Keratinocyte (primary cell): ENCODE results near the gene BTG2. TPM values are rescaled to one million over a fixed set of nuclear protein-coding genes. Genes with fewer than 3 reads are reported as not detected.

ENCODE experiments used
- DNase-seq: peaks from one replicate; pipeline ENCODE4 v3.0.0-alpha.2; 2011; ENCODE audit warnings: low read depth, missing footprints, low spot score
- FAIRE-seq: peaks from 2 replicates; lab custom pipeline; 2011; peaks lifted over from hg19 to GRCh38; lab: Jason Lieb, UNC
- H2AFZ ChIP-seq: 2 replicates; pipeline ENCODE4 v1.6.0; 2012; ENCODE audit warnings: low read length, control low read depth, inconsistent platforms; ENCODE audit not compliant: control insufficient read depth
- H3K27ac ChIP-seq: 2 replicates; pipeline ENCODE4 v1.5.1; 2011; ENCODE audit warnings: low read length; ENCODE audit not compliant: control insufficient read depth, insufficient read depth
- H3K27me3 ChIP-seq: 3 replicates; pipeline ENCODE4 v1.6.0; 2011; ENCODE audit warnings: low read length; ENCODE audit not compliant: control insufficient read depth, insufficient read depth; ENCODE audit errors: extremely low read depth
- H3K36me3 ChIP-seq, 2 experiments: 2 replicates in 1 of 2; 3 replicates in 1 of 2; pipeline ENCODE4 v1.5.1; 2011; ENCODE audit warnings: low read length in 2 of 2, mild to moderate bottlenecking in 1 of 2; ENCODE audit not compliant: control insufficient read depth in 2 of 2, insufficient read depth in 2 of 2; ENCODE audit errors: extremely low read depth in 1 of 2
- H3K4me1 ChIP-seq: 3 replicates; pipeline ENCODE4 v1.5.1; 2011; ENCODE audit warnings: low read length; ENCODE audit not compliant: control insufficient read depth, insufficient read depth; ENCODE audit errors: extremely low read depth
- H3K4me2 ChIP-seq: 3 replicates; pipeline ENCODE4 v1.6.0; 2011; ENCODE audit warnings: low read depth, low read length; ENCODE audit not compliant: control insufficient read depth, insufficient read depth; ENCODE audit errors: extremely low read depth
- H3K4me3 ChIP-seq, 3 experiments: fragments of 200-600 bp in 1 of 3; sonication (generic) in 1 of 3; 2 replicates in 2 of 3; 3 replicates in 1 of 3; pipeline ENCODE4 v1.5.1; 2011 to 2016; ENCODE audit warnings: low read length in 3 of 3, mild to moderate bottlenecking in 3 of 3, control low read depth in 2 of 3, inconsistent platforms in 1 of 3, low read depth in 1 of 3, mixed read lengths in 1 of 3, mixed run types in 1 of 3, moderate library complexity in 1 of 3; ENCODE audit not compliant: control insufficient read depth in 2 of 3, insufficient read depth in 2 of 3; ENCODE audit errors: extremely low read depth in 1 of 3
- H3K79me2 ChIP-seq: 2 replicates; pipeline ENCODE4 v1.6.0; 2012; ENCODE audit warnings: low read length; ENCODE audit not compliant: control insufficient read depth, insufficient read depth
- H3K9ac ChIP-seq: 3 replicates; pipeline ENCODE4 v1.6.0; 2011; ENCODE audit warnings: low read length; ENCODE audit not compliant: control insufficient read depth, insufficient read depth; ENCODE audit errors: extremely low read depth
- H3K9me1 ChIP-seq: 3 replicates; pipeline ENCODE4 v1.6.0; 2011; ENCODE audit warnings: low read length; ENCODE audit not compliant: control insufficient read depth, insufficient read depth; ENCODE audit errors: extremely low read depth
- H3K9me3 ChIP-seq: 2 replicates; pipeline ENCODE4 v1.5.1; 2012; ENCODE audit warnings: low read depth, low read length; ENCODE audit not compliant: control insufficient read depth
- H4K20me1 ChIP-seq: 3 replicates; pipeline ENCODE4 v1.6.0; 2011; ENCODE audit warnings: low read length; ENCODE audit not compliant: control insufficient read depth, insufficient read depth; ENCODE audit errors: extremely low read depth
- EZH2 ChIP-seq: IDR thresholded peaks from one replicate; pipeline ENCODE4 v1.6.1; 2012; ENCODE audit warnings: inconsistent platforms, mild to moderate bottlenecking, low read length, moderate library complexity
- dilution Hi-C: fragments of 300-500 bp; cut with MboI; formaldehyde crosslinking; loops from one replicate; pipeline ENCODE4 v1.7.0; 2020; ENCODE audit warnings: low sequenced_read_pairs; ENCODE audit not compliant: extremely low pct_ligation_motif_present
- polyA plus RNA-seq, 5 experiments: library from polyadenylated mRNA; depleted of rRNA in 3 of 5; stranded (reverse) in 3 of 5; stranded (forward) in 1 of 5; unstranded in 1 of 5; fragments of >200 nt; gene quantifications; 1 replicate in 1 of 5; 2 replicates in 3 of 5; 3 replicates in 1 of 5; pipeline versions ENCODE4 v1.2.1 to v1.2.3, GENCODE V29; 2011 to 2012; ENCODE audit warnings: missing spikeins in 2 of 5, low read depth in 1 of 5, low replicate concordance in 1 of 5
- TF ChIP-seq, protein P1 (sequence below), 3 experiments: IDR thresholded peaks in 1 of 3; conservative IDR thresholded peaks in 1 of 3; optimal IDR thresholded peaks in 1 of 3; 2 replicates in 2 of 3; 3 replicates in 1 of 3; pipeline versions ENCODE3 to v1.5.1; 2011; ENCODE audit warnings: low read length in 3 of 3, mild to moderate bottlenecking in 3 of 3, moderate library complexity in 2 of 3, control low read depth in 1 of 3, inconsistent platforms in 1 of 3; ENCODE audit not compliant: insufficient read depth in 2 of 3; ENCODE audit errors: extremely low read depth in 1 of 3

The BTG2 gene
- polyA plus RNA-seq, 1 donor (not counting 4 experiments of a cell fraction or from before 2014, with no cell fraction given) = 117 TPM

DNA sequence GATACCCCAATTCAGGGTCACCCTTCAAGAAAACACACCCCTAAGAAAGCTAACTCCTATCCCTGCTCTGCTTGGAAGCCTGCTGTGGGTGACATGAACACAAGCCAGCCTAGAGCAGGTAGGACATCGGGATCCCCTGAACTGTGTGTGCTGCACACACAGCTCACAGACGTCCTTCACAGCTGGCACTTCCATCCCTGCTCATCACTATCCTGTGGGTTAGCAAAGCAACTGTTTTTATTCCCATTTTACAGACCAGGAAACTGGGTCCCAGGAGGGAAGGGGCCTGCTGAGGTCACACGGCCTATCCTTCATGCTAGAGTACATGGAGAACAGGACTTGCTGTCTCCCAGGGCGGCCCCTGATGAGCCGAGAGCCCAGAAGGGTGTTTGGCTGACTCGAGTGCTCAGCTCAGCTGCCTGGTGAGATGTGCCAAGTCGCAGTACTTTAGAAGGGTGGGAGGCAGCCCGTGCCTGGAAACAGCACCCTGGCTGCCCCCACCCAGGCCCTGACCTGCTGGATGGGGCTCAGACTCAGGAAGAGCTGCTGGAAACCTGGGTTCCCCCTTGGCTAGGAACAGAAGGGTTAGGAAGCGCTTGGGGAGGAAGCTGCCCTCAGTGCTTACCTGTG, 28.3 kb upstream of the BTG2 start:
- Histone ChIP-seq H3K9me3 (no peaks in the 10 kb centered on the region), H3K9me1 (no peaks in the 10 kb centered on the region), H3K27me3 (no peaks in the 10 kb centered on the region), H3K27ac (no peak overlapping the region), H4K20me1 (no peaks in the 10 kb centered on the region), H3K4me3 (no peak overlapping the region), H3K9ac (no peak overlapping the region), H3K79me2 (no peaks in the 10 kb centered on the region), H3K36me3 (no peaks in the 10 kb centered on the region), H2AFZ (no peak overlapping the region), H3K4me1 (peaks cover 63% of the 10 kb centered on the region), H3K4me2 (no peak overlapping the region)
- TF ChIP-seq, protein P1, sequence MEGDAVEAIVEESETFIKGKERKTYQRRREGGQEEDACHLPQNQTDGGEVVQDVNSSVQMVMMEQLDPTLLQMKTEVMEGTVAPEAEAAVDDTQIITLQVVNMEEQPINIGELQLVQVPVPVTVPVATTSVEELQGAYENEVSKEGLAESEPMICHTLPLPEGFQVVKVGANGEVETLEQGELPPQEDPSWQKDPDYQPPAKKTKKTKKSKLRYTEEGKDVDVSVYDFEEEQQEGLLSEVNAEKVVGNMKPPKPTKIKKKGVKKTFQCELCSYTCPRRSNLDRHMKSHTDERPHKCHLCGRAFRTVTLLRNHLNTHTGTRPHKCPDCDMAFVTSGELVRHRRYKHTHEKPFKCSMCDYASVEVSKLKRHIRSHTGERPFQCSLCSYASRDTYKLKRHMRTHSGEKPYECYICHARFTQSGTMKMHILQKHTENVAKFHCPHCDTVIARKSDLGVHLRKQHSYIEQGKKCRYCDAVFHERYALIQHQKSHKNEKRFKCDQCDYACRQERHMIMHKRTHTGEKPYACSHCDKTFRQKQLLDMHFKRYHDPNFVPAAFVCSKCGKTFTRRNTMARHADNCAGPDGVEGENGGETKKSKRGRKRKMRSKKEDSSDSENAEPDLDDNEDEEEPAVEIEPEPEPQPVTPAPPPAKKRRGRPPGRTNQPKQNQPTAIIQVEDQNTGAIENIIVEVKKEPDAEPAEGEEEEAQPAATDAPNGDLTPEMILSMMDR (optimal IDR thresholded peaks at IDR 0.05 in 1 of 3, IDR thresholded peaks at IDR 0.05 in 1 of 3, conservative IDR thresholded peaks at IDR 0.05 in 1 of 3; ENCODE audit: extremely low read depth in 1 of 3, insufficient read depth in 2 of 3, low read length in 3 of 3) = no peak
- TF ChIP-seq EZH2 = no peak
- dilution Hi-C loops = no loop called here
- FAIRE-seq (no peak), DNase-seq (no peak)

DNA sequence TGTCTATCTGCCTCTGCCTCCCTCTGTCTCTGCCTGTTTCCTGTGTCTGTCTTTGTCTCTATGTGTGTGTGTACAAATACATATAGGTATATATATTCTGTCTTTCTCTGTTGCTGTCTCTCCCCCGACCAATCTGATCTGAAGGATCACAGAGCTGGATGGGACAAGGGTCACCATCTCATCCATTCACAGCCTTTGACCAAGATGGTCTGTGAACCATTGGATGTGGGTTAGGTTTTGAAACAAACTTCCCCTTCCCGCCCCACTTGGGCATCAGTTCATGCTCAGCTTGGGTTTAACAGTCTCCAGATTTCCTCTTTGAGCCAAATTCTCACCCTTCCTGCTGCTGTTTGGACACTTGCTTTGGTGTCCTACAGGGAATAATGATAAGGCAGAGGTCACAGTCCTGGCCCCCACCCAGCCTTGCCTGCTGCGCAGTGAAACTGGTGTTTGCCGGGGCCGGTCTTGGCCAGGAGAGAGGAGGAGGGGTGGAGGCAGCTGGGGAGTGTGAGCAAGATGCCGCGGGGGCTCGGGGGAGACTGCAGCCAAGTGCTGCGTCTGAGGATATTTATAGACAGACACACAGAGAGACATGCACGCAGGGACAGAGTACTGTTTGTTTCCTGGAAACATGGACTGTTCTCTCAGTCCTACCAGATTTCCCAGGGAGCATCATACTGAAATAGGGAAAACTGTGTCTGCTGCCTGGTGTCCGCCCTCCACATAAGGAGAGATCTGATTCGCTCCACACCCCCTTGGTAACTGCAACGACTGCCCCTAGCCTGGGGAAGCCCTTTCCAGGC, 27.0 kb upstream of the BTG2 start:
- Histone ChIP-seq H3K4me2 (peak overlapping the region; percentile 68), H3K36me3 (no peaks in the 10 kb centered on the region), H3K9me3 (no peaks in the 10 kb centered on the region), H3K4me3 (peak overlapping the region in 2 of 3 experiments; percentile 6 to 44), H2AFZ (peak overlapping the region; percentile 83), H3K4me1 (peaks cover 57% of the 10 kb centered on the region), H3K9ac (peak overlapping the region; percentile 59), H3K27me3 (no peaks in the 10 kb centered on the region), H3K79me2 (no peaks in the 10 kb centered on the region), H3K27ac (peak overlapping the region; percentile 80), H4K20me1 (no peaks in the 10 kb centered on the region), H3K9me1 (no peaks in the 10 kb centered on the region)
- dilution Hi-C loops = no loop called here
- DNase-seq = no peak
- peak; percentile 49 for FAIRE-seq
- TF ChIP-seq, protein P1 (optimal IDR thresholded peaks at IDR 0.05 in 1 of 3, IDR thresholded peaks at IDR 0.05 in 1 of 3, conservative IDR thresholded peaks at IDR 0.05 in 1 of 3; ENCODE audit: extremely low read depth in 1 of 3, insufficient read depth in 2 of 3, low read length in 3 of 3) = no peak
- TF ChIP-seq EZH2 = no peak
